K562 (cell line): ENCODE data around the gene PAPOLB.

Source experiments
- LEF1 ChIP-seq: fragments of 450-650 bp; IDR thresholded peaks from 2 replicates; pipeline ENCODE4 v1.6.1; 2016; ENCODE audit warnings: mild to moderate bottlenecking
- MTA1 ChIP-seq: fragments of 450-650 bp; IDR thresholded peaks from 2 replicates; pipeline ENCODE4 v1.6.1; 2017; ENCODE audit warnings: borderline replicate concordance
- NBN ChIP-seq: fragments of 450-650 bp; IDR thresholded peaks from 2 replicates; pipeline ENCODE4 v1.6.1; 2016; ENCODE audit warnings: low read depth, mild to moderate bottlenecking
- POLR2AphosphoS5 ChIP-seq: IDR thresholded peaks from 2 replicates; pipeline ENCODE4 v1.6.1; 2011; ENCODE audit warnings: mild to moderate bottlenecking, low read depth, low read length, moderate library complexity; ENCODE audit not compliant: control insufficient read depth, insufficient read depth
- ZNF407 ChIP-seq: fragments of 450-650 bp; IDR thresholded peaks from 2 replicates; pipeline ENCODE4 v1.6.1; 2016; ENCODE audit warnings: low read depth

- TF ChIP-seq NBN (no peak), LEF1 (no peak), POLR2AphosphoS5 (no peak), MTA1 (no peak), ZNF407 (no peak)
These were observed 36.7 kb downstream of the PAPOLB start for GRCh38 chr7:4825081-4825480.
